Measurements from ENCODE around the gene SAMSN1. TPM values are rescaled to one million over a fixed set of nuclear protein-coding genes. Genes with fewer than 3 reads are reported as not detected.

Gene SAMSN1
- total RNA-seq, 1 donor from 2014 or later, result not detected

DNA sequence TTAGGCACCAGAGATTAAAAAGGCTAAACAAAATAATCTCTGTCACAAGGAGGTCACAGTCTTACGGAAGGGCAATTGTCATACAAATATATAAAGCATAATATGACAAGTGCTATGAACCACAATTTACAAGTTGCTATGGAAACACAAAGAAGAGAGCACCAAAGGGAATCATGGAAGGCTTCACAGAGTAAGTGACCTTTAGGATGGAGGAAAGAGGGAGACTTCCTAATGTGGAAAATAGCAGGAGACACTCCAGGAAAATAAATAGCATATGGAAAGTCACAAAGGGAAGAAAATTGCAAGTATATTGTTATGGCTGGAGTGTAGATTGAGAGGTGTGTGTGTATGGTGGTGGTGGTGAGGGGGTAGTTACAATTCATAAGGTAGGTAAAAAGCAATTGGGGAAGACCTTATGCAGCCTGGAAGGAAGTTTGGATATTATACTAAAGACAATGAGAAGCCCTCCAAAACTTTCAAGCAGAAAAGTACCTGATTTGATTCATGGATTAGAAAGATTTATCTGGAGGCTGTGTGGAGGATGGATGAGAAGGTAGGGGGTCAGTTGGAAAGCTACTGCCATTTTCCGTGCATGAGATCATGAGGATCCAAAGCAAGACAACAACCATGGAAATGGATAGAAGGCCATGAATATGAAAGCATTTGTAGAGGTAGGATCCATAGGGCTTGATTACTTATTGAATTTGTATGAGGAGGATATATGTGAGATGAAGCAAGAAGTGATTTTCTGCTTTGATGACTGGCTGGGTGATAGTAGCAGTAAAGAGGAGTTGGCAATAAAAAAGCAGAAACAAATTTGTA is 61.7 kb downstream of the SAMSN1 start:
- DNase-seq (ENCODE audit: low read depth), result no peak

DNA sequence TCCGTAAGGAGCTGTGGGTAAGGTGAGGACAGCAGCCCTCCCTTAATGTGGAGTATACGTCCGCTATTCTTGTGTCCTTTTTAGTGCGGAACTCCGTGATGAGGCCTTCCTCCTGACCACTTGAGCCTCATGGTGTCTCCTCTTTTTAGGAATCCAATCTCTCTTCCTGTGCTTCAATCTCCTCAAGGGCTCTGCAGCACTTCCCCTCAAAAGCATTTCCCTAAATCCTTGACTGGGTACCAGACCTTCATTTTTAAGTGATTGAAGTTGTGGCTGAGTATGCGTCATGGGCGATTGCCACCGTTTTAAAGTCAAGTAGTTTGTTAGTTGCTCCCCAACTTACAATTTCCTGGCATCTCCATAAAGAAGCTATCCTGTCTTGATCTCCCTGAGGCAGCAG is 62.8 kb downstream of the SAMSN1 start:
- DNase-seq (ENCODE audit: low read depth), result no peak

- DNase-seq (ENCODE audit: low read depth), result no peak
Measured at GRCh38 chr21:14482165-14482564, 64.0 kb downstream of the SAMSN1 start.

DNA sequence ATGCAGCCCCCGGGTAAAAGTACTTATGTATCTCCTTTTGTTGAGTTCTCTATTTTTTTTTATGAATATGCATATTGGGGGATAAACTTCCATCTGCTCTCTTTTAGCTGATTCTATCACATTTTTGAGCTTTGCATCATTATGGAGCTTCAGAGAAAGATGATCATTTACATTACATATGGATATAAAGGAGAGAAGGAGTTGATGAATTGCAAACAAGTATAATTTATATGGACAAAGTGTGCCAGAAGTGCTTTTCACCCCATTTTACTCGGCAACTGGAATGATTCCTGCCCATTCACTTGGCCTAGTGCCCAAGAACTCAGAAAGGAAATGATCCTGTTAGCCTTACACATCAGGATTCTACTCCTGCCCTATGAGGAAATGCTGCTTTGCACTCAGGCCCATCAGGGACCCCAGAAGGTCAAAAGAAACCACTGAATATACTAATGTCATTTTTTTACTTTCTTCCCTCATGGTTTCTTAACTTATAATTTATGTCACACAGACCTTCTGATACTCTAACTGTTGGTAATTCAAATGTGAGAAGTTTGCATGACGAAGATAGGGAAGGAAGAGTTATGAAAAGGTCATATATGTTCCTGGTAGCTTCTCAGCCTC is 65.6 kb downstream of the SAMSN1 start:
- peak; percentile 20 for DNase-seq (ENCODE audit: low read depth)

GRCh38 chr21:14479241-14479786 is 66.8 kb downstream of the SAMSN1 start:
- DNase-seq (ENCODE audit: low read depth), result peak; percentile 15

DNA sequence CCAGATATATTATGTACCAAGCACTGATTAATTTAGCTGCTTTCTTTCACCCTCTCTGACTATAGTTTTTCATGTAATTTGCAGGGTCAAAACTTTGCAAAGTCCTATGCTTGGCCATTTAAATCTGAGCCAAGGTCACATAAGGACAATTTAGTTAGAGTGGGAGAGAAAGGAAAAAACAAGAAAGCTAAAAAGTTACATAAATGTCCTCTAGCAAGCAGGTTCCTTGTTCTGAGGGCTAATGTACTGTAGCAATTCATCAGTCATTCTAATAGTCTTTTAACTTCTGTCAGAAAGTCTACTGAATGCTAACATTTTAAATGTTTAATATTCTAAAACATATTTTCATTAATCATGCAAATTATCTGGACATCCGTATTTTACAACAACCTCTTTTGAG is 68.3 kb downstream of the SAMSN1 start:
- no peak for DNase-seq (ENCODE audit: low read depth)

DNA sequence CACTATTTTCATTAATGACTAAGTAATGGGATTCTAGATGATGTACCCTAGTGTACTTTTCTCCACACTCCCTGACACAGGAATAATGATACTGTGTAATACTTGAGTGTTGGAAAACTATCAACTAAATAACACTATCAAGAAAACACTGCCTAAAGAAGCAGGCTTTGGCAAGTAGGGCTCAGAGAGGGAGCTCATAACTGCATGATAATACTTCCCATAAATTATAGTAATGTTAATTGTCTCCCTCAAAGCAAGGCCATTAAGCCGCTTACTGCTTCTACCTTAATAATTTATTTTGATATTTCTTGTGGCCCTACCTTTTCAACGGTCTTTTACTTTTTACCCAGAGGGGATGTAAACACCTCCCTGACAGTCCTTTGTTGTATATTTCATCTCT is 69.0 kb downstream of the SAMSN1 start:
- no peak for DNase-seq (ENCODE audit: low read depth)

DNA sequence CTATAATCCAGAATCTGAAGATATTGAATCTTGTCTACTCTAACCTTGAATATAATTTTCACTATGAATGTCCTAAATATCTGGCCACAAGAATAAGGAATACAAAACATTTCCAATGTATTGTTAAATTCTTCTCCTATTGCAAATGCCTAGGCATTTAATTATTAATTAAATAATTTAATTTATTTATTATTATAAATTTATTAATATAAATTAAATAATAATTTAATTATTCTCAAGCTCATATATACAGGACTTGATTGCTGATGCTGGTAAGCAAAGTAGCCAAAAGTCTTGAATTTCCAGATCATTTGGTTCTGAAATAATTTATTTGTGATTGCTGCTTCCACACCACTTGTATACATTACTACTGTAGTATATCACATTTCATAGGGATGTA is 71.1 kb downstream of the SAMSN1 start:
- DNase-seq (ENCODE audit: low read depth), result no peak

DNA sequence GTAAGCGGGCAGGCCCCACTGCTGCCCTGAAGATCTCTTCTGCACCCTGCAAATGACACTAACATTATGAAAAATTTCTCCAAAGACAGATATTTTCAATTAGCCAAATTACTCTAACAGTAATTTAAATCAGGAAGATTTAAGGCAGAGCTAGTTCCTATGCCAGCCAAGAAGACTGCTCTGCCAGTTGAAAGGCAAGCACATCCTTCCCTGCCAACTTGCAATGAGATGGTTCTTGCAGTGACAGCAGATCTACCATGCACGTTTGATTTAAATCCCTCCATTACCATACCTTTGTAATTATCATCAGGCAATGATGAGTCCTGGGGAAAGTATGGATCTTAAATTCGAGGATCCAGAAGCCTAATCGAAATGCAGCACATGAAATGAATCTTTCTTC is 76.5 kb downstream of the SAMSN1 start:
- no peak for DNase-seq (ENCODE audit: low read depth)

DNA sequence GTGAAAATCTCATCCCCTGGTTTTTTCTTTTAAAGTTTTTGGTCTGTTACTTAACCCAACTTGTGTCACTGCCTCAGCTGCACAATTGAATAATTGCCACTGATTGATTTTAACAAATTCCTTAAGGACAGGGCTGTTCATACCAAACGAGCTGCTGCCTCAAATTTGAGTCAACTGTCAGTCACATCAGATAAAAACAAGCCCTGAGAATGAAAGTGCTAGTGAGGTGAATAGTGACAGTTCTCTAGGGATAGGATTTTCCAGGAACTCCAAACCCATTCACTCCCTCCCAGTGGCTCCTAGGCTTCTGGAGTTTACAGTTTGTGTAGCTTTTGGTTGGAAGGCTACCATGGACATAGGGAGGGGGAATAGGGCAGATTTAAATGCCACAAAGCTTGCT is 79.4 kb downstream of the SAMSN1 start:
- no peak for DNase-seq (ENCODE audit: low read depth)

DNA sequence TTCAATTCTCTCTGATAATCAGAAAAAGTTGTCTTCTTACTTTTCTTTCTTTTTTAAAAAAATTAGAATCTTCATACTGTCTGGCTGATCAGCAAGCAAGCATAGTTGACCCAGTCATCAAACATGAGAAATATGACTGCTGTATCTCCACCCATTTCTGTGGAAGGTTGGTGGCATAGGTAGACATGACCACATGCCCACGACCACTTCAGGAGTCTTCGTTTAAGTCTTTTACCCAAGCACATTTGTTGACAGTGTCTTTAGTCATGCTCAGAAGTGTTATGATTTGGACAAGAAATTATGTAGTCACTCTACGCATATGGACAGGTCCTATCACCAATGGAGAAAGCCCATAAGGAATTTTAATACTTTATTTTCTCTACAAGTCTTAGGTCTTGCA is 88.4 kb downstream of the SAMSN1 start:
- DNase-seq (ENCODE audit: low read depth), result no peak

- DNase-seq (ENCODE audit: low read depth), result no peak
Measured at GRCh38 chr21:14456911-14457310, 89.2 kb downstream of the SAMSN1 start.

GRCh38 chr21:14454016-14455009 is 91.8 kb downstream of the SAMSN1 start:
- no peak for DNase-seq (ENCODE audit: low read depth)

GRCh38 chr21:14453339-14454015 is 92.6 kb downstream of the SAMSN1 start:
- DNase-seq (ENCODE audit: low read depth), result no peak

DNA sequence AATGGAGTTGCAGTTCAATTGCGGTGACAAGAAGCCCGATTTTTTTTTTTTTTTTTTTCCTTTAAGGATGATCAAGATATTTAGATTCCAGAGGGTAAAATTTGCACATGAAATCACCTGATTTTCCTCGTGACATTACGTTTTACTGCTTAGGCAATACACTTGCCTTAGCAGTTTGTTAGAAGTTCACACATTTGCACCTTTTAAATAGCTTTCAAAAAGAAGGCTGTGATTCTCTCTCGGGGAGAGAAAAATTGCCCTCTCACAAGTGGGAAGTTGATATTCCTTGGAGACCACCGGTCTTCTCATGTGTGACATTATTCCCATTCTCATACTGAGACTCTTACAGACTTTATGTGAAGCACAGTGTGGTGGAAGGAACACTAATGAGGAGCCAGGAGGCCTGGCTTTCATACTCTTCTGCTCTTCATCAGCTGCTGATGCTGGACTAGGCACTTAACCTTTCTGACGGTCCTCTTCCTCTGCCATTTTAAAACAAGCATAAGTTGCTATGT is 93.3 kb downstream of the SAMSN1 start:
- no peak for DNase-seq (ENCODE audit: low read depth)

DNA sequence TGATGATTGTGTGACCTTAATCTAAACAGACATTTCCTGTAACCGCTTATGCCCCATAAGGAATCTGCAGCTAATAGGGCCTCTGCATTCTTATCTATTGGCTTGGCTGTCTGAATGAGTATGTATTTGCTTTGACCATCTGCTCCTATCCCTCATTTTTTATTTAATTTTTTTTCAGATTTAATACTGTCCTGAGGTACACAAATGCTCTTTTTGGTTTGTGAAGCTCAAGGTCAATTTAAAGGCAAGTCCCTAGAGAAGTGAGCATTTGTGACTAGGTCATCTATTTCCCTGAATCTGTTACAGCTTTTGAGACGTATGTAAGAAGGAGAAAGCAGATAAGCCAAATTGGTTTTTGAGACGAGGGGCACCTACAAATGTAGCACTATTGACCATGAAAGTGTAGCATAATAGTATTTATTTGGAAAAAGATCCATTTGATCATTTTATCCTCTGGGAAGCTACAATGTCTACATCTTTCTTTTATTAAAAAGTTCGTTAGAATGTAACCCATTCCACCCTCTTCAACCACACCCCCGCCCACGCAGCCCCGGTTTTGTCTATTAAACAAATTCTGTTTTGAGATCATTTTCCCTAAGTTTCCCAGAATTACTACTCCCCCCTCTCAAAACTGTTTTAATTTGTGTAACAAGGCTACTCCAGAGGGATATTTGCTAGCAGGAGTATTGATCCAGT is 93.9 kb downstream of the SAMSN1 start:
- no peak for DNase-seq (ENCODE audit: low read depth)

DNA sequence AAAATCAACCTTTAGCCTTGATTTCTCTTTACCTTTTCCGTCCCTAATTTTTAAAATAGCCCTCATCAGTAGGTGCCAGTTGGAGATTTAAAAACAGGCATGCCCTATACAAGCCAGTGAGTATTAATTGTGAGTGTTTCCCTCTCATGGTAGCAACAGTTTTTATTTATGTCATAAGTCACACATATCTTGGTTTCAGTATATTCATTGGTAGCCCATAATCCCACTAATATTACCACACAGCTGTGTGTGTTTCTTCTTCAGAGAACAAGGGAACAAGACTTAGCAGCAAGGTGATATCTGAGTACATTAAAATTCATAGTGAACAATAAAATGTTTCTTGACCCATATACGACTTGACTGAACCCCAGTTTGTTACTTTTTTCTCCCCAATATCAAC is 94.6 kb downstream of the SAMSN1 start:
- no peak for DNase-seq (ENCODE audit: low read depth)

DNA sequence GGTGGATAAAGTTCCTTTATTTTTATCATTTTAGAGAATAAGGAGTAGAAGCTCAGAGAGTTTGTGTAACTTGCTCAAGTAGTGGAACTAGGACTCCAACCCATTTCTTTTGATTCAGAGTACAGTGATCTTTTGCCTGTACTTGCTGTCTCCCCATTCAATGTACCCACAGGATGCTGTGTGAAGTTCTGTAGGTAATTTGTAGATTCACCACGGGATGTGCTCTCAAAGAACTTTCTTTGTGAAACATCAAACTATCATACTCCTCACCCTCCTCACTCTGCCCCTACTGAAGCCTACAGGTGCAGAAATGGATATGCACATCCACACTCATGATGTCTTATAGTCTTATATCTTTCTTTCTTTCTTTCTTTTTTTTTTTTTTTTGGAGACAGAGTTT is 97.3 kb downstream of the SAMSN1 start:
- no peak for DNase-seq (ENCODE audit: low read depth)

DNA sequence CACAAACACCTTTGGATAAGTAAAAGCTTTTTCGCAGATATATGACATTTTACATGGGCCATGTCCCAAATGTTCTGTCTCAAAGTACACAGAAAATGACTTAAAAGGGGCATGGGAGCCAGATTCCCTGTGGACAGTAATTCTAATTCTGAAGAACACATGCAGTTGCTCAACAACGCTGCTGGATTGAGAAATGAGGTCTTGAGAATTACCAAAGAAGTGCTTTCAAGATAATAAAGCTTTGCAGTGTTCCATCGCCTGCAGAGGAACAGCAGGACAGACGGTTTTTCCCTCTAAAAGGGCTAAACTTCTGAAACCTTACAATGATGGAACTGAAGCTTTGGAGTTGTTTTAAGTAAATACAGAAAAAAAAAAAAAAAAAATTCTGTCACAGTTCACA is 107.9 kb downstream of the SAMSN1 start:
- no peak for DNase-seq (ENCODE audit: low read depth)

GRCh38 chr21:14435423-14435822 is 110.7 kb downstream of the SAMSN1 start:
- DNase-seq (ENCODE audit: low read depth), result no peak

All from renal cortical epithelial cell (primary cell).